Stomach (tissue), 9 donors: ENCODE measurements around the gene CERS5. TPM values are rescaled to one million over a fixed set of nuclear protein-coding genes. Genes with fewer than 3 reads are reported as not detected.

Source experiments
- DNase-seq, 2 donors: peaks; one replicate each; pipeline versions ENCODE4 v3.0.0 to v3.0.0-alpha.2; 2013 to 2019
- H3K27ac ChIP-seq, 5 donors: fragments of 200-600 bp in 4 of 5; sonication (generic) in 4 of 5; one replicate each; pipeline ENCODE4 v1.5.1; 2013 to 2019; ENCODE audit warnings: mild to moderate bottlenecking in 1 of 5, moderate library complexity in 1 of 5
- H3K27me3 ChIP-seq, 3 donors: fragments of 200-600 bp; sonication (generic); one replicate each; pipeline ENCODE4 v1.5.1; 2017 to 2019; ENCODE audit warnings: mixed run types in 1 of 3
- H3K36me3 ChIP-seq, 4 donors: fragments of 200-600 bp; sonication (generic); 1 replicate in 3 of 4; 2 replicates in 1 of 4; pipeline ENCODE4 v1.5.1; 2016 to 2019
- H3K4me1 ChIP-seq, 4 donors: fragments of 200-600 bp; sonication (generic); one replicate each; pipeline ENCODE4 v1.5.1; 2016 to 2019
- H3K4me3 ChIP-seq, 4 donors: fragments of 200-600 bp; sonication (generic) in 3 of 4; one replicate each; pipeline ENCODE4 v1.5.1; 2016 to 2019; ENCODE audit warnings: mild to moderate bottlenecking in 1 of 4
- H3K9me3 ChIP-seq, 4 donors: fragments of 200-600 bp; sonication (generic); one replicate each; pipeline ENCODE4 v1.5.1; 2016 to 2019
- EP300 ChIP-seq: sonication (generic); formaldehyde crosslinking; IDR thresholded peaks from one replicate; pipeline ENCODE4 v1.6.1; 2017; ENCODE audit warnings: antibody characterized with exemption
- POLR2A ChIP-seq, 4 donors: fragments of 450-650 bp; IDR thresholded peaks; one replicate each; pipeline ENCODE4 v1.6.1; 2016; ENCODE audit warnings: antibody characterized with exemption in 4 of 4, control low read depth in 2 of 4, mild to moderate bottlenecking in 1 of 4, moderate library complexity in 1 of 4
- POLR2AphosphoS5 ChIP-seq, 3 donors: sonication (generic); formaldehyde crosslinking; IDR thresholded peaks; one replicate each; pipeline ENCODE4 v1.6.1; 2016; ENCODE audit warnings: antibody characterized with exemption in 3 of 3
- WGBS, 5 donors: extraction: QIAGEN DNeasy Blood & Tissue Kit in 3 of 5; methylation state at CpG; one replicate each; pipeline versions ENCODE4 v1.1.5 to v1.1.7; 2013 to 2018; 5-methylcytosine and 5-hydroxymethylcytosine counted together
- intact Hi-C: fragments of 100-400 bp; cut with DNase I; formaldehyde crosslinking; loops from one replicate; pipeline ENCODE4 v1.15.1; 2023; ENCODE audit warnings: low total_unique reads
- polyA plus RNA-seq, 3 donors: library from polyadenylated mRNA; stranded (reverse); fragments of 200-250 nt; gene quantifications; one replicate each; pipeline ENCODE4 v1.2.3, GENCODE V29; 2013
- total RNA-seq, 5 donors: library from RNA; depleted of rRNA; stranded (reverse); fragments of >200 nt; gene quantifications; one replicate each; pipeline versions ENCODE4 v1.1.0 to v1.2.3, GENCODE V29; 2014 to 2016
- TF ChIP-seq, protein P1 (sequence below), 7 experiments: fragments of 450-650 bp in 4 of 7; fragments of 200-600 bp in 3 of 7; sonication (generic) in 3 of 7; IDR thresholded peaks; one replicate each; pipeline ENCODE4 v1.5.1; 2016 to 2019; ENCODE audit warnings: antibody characterized with exemption in 7 of 7, control low read depth in 2 of 7, mild to moderate bottlenecking in 1 of 7
- donor health status: healthy with polysubstance abuse.
- donor health status: Bipolar disorder and iron deficiency.
- donor health status: healthy.

Gene CERS5
- total and polyA plus RNA-seq, 8 donors: 3.2 to 114 (median 24.0) TPM

- H3K4me3 ChIP-seq: no peak overlapping the region
- H3K27me3 ChIP-seq: no peaks in the 10 kb centered on the region
- 84 to 99% (median 86%) methylated on average over 5 of the region's 5 CpGs for WGBS, 5 donors
- H3K27ac ChIP-seq: no peak overlapping the region
- peaks cover 46 to 99% (median 94%) of the 10 kb centered on the region in 4 donors for H3K36me3 ChIP-seq
- TF ChIP-seq, protein P1, sequence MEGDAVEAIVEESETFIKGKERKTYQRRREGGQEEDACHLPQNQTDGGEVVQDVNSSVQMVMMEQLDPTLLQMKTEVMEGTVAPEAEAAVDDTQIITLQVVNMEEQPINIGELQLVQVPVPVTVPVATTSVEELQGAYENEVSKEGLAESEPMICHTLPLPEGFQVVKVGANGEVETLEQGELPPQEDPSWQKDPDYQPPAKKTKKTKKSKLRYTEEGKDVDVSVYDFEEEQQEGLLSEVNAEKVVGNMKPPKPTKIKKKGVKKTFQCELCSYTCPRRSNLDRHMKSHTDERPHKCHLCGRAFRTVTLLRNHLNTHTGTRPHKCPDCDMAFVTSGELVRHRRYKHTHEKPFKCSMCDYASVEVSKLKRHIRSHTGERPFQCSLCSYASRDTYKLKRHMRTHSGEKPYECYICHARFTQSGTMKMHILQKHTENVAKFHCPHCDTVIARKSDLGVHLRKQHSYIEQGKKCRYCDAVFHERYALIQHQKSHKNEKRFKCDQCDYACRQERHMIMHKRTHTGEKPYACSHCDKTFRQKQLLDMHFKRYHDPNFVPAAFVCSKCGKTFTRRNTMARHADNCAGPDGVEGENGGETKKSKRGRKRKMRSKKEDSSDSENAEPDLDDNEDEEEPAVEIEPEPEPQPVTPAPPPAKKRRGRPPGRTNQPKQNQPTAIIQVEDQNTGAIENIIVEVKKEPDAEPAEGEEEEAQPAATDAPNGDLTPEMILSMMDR (IDR thresholded peaks at IDR 0.05): no peak
- TF ChIP-seq POLR2AphosphoS5 (IDR thresholded peaks at IDR 0.05) (no peak), POLR2A (IDR thresholded peaks at IDR 0.05) (no peak), EP300 (no peak)
- intact Hi-C loops: no loop called here
- DNase-seq: no peak
- H3K9me3 ChIP-seq: no peaks in the 10 kb centered on the region
- H3K4me1 ChIP-seq: peaks cover 0 to 27% (median 10%) of the 10 kb centered on the region in 4 donors
These were observed 31.7 kb upstream of the CERS5 start for GRCh38 chr12:50198829-50199228.

GRCh38 chr12:50197297-50197727 is 30.1 kb upstream of the CERS5 start:
- peak overlapping the region in 1 of 5 donors; percentile 24 for H3K27ac ChIP-seq
- intact Hi-C loops: no loop called here

DNA sequence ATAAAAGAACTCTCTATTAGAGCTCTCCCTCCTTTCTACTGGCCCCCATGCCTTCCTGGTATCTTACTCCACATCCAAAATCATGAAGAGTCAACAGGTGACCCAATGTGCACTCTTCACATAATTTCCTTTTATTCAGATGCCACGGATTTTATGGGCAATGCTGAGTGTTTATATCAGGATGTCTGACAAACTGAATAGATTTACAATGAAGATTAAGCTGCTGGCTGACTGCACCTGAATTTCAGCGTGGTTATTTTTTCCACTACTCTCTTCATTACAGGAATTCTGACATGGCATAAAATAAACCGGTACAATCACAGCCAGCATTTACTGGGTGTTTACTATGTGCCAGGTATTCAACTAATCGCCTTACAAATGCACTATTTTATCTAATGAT is 29.4 kb upstream of the CERS5 start:
- H3K27ac ChIP-seq: peak overlapping the region in 1 of 5 donors; percentile 20
- no peak for DNase-seq
- TF ChIP-seq POLR2A (IDR thresholded peaks at IDR 0.05) (no peak), POLR2AphosphoS5 (IDR thresholded peaks at IDR 0.05) (no peak), EP300 (no peak)
- TF ChIP-seq, protein P1 (IDR thresholded peaks at IDR 0.05): no peak
- H3K36me3 ChIP-seq: peaks cover 46 to 97% (median 94%) of the 10 kb centered on the region in 4 donors
- intact Hi-C loops: no loop called here
- H3K27me3 ChIP-seq: no peaks in the 10 kb centered on the region
- H3K4me1 ChIP-seq: peaks cover 0 to 7% (median under 1%) of the 10 kb centered on the region in 4 donors
- no peaks in the 10 kb centered on the region for H3K9me3 ChIP-seq
- no peak overlapping the region for H3K4me3 ChIP-seq
- WGBS, 5 donors: 70 to 82% (median 76%) methylated on average over 4 of the region's 4 CpGs

More at GRCh38 chr12:50197297-50197727, 30.1 kb upstream of the CERS5 start:
- no peak for DNase-seq
- TF ChIP-seq, protein P1 (IDR thresholded peaks at IDR 0.05): no peak
- TF ChIP-seq EP300: no peak
- TF ChIP-seq POLR2AphosphoS5 (IDR thresholded peaks at IDR 0.05): no peak
- no peak for TF ChIP-seq POLR2A (IDR thresholded peaks at IDR 0.05)
- Histone ChIP-seq H3K4me1 (peaks cover 0 to 12% (median 7%) of the 10 kb centered on the region in 4 donors), H3K36me3 (peaks cover 42 to 97% (median 93%) of the 10 kb centered on the region in 4 donors), H3K27me3 (no peaks in the 10 kb centered on the region), H3K4me3 (no peak overlapping the region), H3K9me3 (no peaks in the 10 kb centered on the region)
- WGBS, 5 donors: 45 to 59% (median 48%) methylated on average over 5 of the region's 5 CpGs

DNA sequence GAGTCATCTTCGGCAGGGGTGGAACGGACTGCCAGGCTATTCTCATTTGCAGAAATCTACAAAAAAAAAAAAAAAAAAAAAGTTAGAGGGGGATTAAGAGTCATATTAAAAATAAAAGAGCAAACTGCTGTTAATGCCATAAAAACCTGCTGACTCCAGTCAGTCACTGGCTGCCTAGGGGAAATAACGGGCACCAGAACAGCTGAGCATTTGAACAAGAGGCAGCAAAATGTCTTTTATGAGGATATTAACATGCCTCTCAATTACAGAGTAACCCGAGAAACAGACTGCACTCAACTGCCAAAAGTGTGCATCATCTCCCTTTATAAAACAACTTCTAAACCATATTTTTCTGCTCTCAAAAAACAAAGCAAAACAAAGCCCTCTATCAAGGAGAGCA is 28.7 kb upstream of the CERS5 start:
- H3K4me1 ChIP-seq: peaks cover 0 to 7% (median 0%) of the 10 kb centered on the region in 4 donors
- H3K4me3 ChIP-seq: no peak overlapping the region
- no peak overlapping the region for H3K27ac ChIP-seq
- intact Hi-C loops: no loop called here
- no peak for DNase-seq
- peaks cover 49 to 97% (median 94%) of the 10 kb centered on the region in 4 donors for H3K36me3 ChIP-seq
- no peaks in the 10 kb centered on the region for H3K27me3 ChIP-seq
- 84 to 93% (median 89%) methylated on average over 4 of the region's 4 CpGs for WGBS, 5 donors
- no peak for TF ChIP-seq POLR2AphosphoS5 (IDR thresholded peaks at IDR 0.05)
- TF ChIP-seq, protein P1 (IDR thresholded peaks at IDR 0.05): no peak
- TF ChIP-seq POLR2A (IDR thresholded peaks at IDR 0.05): no peak
- no peak for TF ChIP-seq EP300
- H3K9me3 ChIP-seq: no peaks in the 10 kb centered on the region
